HUES6 (cell line): ENCODE data around the gene CNTROB.

Experiments used
- H3K27ac ChIP-seq: 2 replicates; pipeline ENCODE4 v1.7.0; 2013; ENCODE audit warnings: low read depth, mild to moderate bottlenecking, low read length, inconsistent platforms
- H3K27me3 ChIP-seq: 2 replicates; pipeline ENCODE4 v1.6.1; 2013; ENCODE audit warnings: low read length; ENCODE audit not compliant: control insufficient read depth, insufficient read depth
- H3K36me3 ChIP-seq: 2 replicates; pipeline ENCODE4 v1.6.1; 2013; ENCODE audit warnings: low read length; ENCODE audit not compliant: control insufficient read depth, insufficient read depth
- H3K4me1 ChIP-seq: 2 replicates; pipeline ENCODE4 v1.6.1; 2013; ENCODE audit warnings: low read length; ENCODE audit not compliant: control insufficient read depth, insufficient read depth
- H3K4me3 ChIP-seq: 2 replicates; pipeline ENCODE4 v1.5.1; 2013; ENCODE audit warnings: low read depth, low read length
- H3K9ac ChIP-seq: one replicate; pipeline ENCODE4 v1.6.1; 2013; ENCODE audit warnings: mild to moderate bottlenecking, low read length
- H3K9me3 ChIP-seq: 2 replicates; pipeline ENCODE4 v1.6.1; 2013; ENCODE audit warnings: low read depth, low read length; ENCODE audit not compliant: control insufficient read depth, insufficient read depth

The CNTROB gene

DNA sequence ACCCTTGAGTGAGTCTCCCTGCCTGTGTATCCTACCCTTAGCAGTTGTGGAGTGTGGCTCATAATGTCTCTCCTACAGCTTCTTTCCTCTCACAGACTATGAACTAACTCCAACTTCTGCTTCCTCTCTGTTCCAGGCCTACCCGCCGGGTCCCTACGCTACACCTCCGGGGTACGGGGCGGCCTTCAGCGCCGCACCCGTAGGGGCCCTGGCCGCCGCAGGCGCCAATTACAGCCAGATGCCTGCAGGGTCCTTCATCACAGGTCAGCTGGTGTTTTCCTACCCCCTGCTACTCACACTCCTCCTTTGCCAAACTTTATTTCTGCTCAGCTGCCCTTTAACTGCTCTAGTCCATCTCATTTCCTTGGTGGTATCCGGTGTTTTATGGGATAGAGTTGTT lies 21.3 kb upstream of the CNTROB start:
- no peak overlapping the region for H3K27ac ChIP-seq
- peaks cover 19% of the 10 kb centered on the region for H3K36me3 ChIP-seq
- no peak overlapping the region for H3K9ac ChIP-seq
- no peaks in the 10 kb centered on the region for H3K9me3 ChIP-seq
- peaks cover 6% of the 10 kb centered on the region for H3K4me1 ChIP-seq
- peaks cover 11% of the 10 kb centered on the region for H3K27me3 ChIP-seq
- H3K4me3 ChIP-seq = no peak overlapping the region

DNA sequence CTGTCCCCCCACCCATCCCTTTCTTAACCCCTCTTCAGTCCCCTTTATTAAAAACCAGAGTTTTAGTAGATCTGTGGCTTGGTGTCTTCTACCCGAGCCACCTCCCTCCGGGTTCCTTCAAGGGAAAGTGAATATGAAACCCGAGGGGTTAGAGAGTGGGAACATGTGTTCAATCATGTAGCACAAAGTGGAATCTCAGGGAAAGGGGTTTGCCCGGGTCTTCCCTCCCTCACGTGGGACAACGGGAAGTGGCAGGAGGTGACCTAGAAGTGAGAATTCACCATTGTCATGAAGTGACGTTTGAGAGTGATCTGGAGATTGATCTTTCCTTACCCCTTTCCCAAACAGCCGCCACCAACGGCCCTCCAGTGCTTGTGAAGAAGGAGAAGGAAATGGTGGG lies 20.9 kb upstream of the CNTROB start:
- H3K36me3 ChIP-seq = peaks cover 18% of the 10 kb centered on the region
- H3K4me1 ChIP-seq = peaks cover 6% of the 10 kb centered on the region
- H3K9me3 ChIP-seq = no peaks in the 10 kb centered on the region
- H3K4me3 ChIP-seq = no peak overlapping the region
- peaks cover 13% of the 10 kb centered on the region for H3K27me3 ChIP-seq
- no peak overlapping the region for H3K9ac ChIP-seq
- H3K27ac ChIP-seq = no peak overlapping the region

DNA sequence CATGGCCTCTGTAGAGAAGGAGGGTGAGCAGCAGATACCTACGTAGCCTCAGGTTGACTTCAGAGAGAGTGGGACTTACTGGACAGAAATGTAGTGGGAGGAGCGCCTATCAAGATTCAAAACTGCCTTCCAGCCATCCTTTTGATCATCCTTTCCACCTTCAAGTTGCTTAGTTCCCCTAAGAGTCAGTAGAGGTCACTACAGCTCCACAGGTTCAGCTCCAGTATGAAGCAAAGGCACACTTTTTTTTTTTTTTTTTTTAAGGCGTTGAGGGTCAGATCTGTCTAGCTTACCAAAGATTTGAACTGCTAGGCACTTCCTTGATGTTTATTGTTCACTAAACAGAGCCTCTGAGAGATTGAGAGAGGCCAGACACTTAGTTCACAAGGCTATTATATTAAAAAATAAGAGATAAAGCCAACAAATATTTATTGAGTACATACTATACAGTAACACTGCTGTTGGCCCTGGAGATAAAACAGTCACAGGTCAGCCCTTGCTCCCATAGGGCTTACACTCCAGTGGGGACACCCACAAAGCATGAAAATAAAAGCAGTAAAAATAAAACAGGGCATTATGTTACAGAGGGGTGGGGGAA lies 19.0 kb upstream of the CNTROB start:
- Histone ChIP-seq H3K27me3 (peaks cover 29% of the 10 kb centered on the region), H3K9me3 (no peaks in the 10 kb centered on the region), H3K36me3 (peaks cover 11% of the 10 kb centered on the region), H3K4me3 (no peak overlapping the region), H3K9ac (no peak overlapping the region), H3K4me1 (peaks cover 13% of the 10 kb centered on the region), H3K27ac (no peak overlapping the region)

- Histone ChIP-seq H3K27ac (no peak overlapping the region), H3K36me3 (peaks cover 6% of the 10 kb centered on the region), H3K9ac (peak overlapping the region; percentile 36), H3K4me1 (peaks cover 13% of the 10 kb centered on the region), H3K4me3 (peak overlapping the region; percentile 64), H3K27me3 (peaks cover 40% of the 10 kb centered on the region), H3K9me3 (peaks cover 3% of the 10 kb centered on the region; the same call in 1 of the 2 replicates)
Observed at GRCh38 chr17:7915179-7915610, 16.8 kb upstream of the CNTROB start.

- Histone ChIP-seq H3K27ac (no peak within 1 kb of the TSS), H3K4me1 (peaks cover 13% of the 10 kb centered on the region), H3K27me3 (peaks cover 42% of the 10 kb centered on the region), H3K4me3 (peak within 1 kb of the TSS; percentile 64), H3K36me3 (peaks cover under 1% of the 10 kb centered on the region; the same call in 1 of the 2 replicates), H3K9ac (peak within 1 kb of the TSS; percentile 36), H3K9me3 (peaks cover 3% of the 10 kb centered on the region; the same call in 1 of the 2 replicates)
Observed at GRCh38 chr17:7915611-7916384, 16.2 kb upstream of the CNTROB start, which contains the start of gene RNF227. Gene RNF227 (minus strand): TSS chr17:7916289. CDS start chr17:7916195, 94 bp downstream.

DNA sequence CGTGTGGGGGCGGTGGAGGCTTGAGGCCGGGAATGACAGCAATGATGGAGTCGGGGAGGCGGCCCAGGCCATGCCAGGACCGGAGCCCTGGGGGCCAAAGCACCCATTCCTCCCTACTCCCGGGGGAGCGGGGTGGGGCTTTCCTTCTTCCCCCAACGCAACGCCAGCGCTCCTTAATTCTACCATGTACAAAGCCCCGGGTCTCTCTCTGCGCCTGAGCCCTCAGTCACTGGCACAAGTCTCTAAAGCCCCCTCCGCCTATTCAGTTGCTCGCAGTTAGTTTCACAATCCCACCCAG lies 15.7 kb upstream of the CNTROB start:
- peak overlapping the region; percentile 36 for H3K9ac ChIP-seq
- no peak overlapping the region for H3K27ac ChIP-seq
- peaks cover 13% of the 10 kb centered on the region for H3K4me1 ChIP-seq
- H3K4me3 ChIP-seq = peak overlapping the region; percentile 64
- H3K36me3 ChIP-seq = no peaks in the 10 kb centered on the region
- peaks cover 3% of the 10 kb centered on the region; the same call in 1 of the 2 replicates for H3K9me3 ChIP-seq
- peaks cover 47% of the 10 kb centered on the region for H3K27me3 ChIP-seq

DNA sequence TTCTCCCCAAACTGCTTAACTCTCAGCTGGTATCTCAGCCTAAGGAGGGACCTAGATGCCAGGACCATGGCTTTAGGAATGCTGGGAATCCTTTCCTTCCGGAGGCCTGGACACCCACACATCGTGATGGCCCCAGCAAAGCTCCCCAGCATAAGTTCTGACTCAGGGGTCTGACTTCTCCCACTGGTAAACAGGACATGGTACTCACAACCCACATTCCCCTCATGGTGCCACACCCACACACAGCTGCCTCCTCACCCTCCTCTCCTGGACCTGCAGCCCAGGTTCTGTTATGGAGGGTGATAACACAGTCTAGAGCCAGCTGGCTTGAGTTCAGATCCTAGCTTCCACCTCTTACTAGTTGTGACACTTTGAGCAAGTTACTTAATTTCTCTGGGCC lies 15.2 kb upstream of the CNTROB start:
- H3K9me3 ChIP-seq = peaks cover 3% of the 10 kb centered on the region; the same call in 1 of the 2 replicates

GRCh38 chr17:7922269-7922844 lies 9.6 kb upstream of the CNTROB start:
- Histone ChIP-seq H3K4me3 (peak overlapping the region; percentile 45), H3K27me3 (peaks cover 75% of the 10 kb centered on the region), H3K9me3 (peaks cover 3% of the 10 kb centered on the region; the same call in 1 of the 2 replicates), H3K9ac (no peak overlapping the region), H3K4me1 (peaks cover 10% of the 10 kb centered on the region), H3K27ac (no peak overlapping the region), H3K36me3 (no peaks in the 10 kb centered on the region)

More for the DNA sequence above, 15.2 kb upstream of the CNTROB start:
- H3K27me3 ChIP-seq = peaks cover 51% of the 10 kb centered on the region
- H3K9ac ChIP-seq = no peak overlapping the region
- H3K4me1 ChIP-seq = peaks cover 13% of the 10 kb centered on the region
- no peak overlapping the region; the same call in 1 of the 2 replicates for H3K4me3 ChIP-seq
- H3K36me3 ChIP-seq = no peaks in the 10 kb centered on the region
- no peak overlapping the region for H3K27ac ChIP-seq

- Histone ChIP-seq H3K4me3 (peak overlapping the region; percentile 45), H3K36me3 (no peaks in the 10 kb centered on the region), H3K27me3 (peaks cover 78% of the 10 kb centered on the region), H3K9ac (no peak overlapping the region), H3K27ac (no peak overlapping the region), H3K9me3 (peaks cover 3% of the 10 kb centered on the region; the same call in 1 of the 2 replicates), H3K4me1 (peaks cover 10% of the 10 kb centered on the region)
Observed at GRCh38 chr17:7922845-7923628, 9.0 kb upstream of the CNTROB start.

- no peak overlapping the region for H3K9ac ChIP-seq
- H3K4me3 ChIP-seq = no peak overlapping the region
- H3K36me3 ChIP-seq = no peaks in the 10 kb centered on the region
- no peaks in the 10 kb centered on the region for H3K9me3 ChIP-seq
- H3K27me3 ChIP-seq = peaks cover 68% of the 10 kb centered on the region
- H3K27ac ChIP-seq = no peak overlapping the region
- H3K4me1 ChIP-seq = peaks cover 12% of the 10 kb centered on the region
Observed at GRCh38 chr17:7927596-7927995, 4.4 kb upstream of the CNTROB start.
